Measurements from ENCODE around the gene TLE4.
"Not testable (repeated sequence)": the region's sequence is repeated elsewhere in the genome, so short reads cannot be mapped to it uniquely, and the experiment has no call there.

TLE4 gene

GRCh38 chr9:79571309-79572031 is at the start of gene TLE4:
Gene TLE4, plus strand, starts transcription at chr9:79571965. Its CDS starts 826 bp downstream, at chr9:79572791.
- peak; percentile 98 for DNase-seq (ENCODE audit: low read depth)

GRCh38 chr9:79522793-79523192 is 49.0 kb upstream of the TLE4 start:
- DNase-seq (ENCODE audit: low read depth), result no peak

GRCh38 chr9:79524266-79524665 is 47.5 kb upstream of the TLE4 start:
- DNase-seq (ENCODE audit: low read depth), result no peak

GRCh38 chr9:79526149-79526672 is 45.6 kb upstream of the TLE4 start:
- DNase-seq (ENCODE audit: low read depth), result no peak

- DNase-seq (ENCODE audit: low read depth), result no peak
Observed at GRCh38 chr9:79535534-79535933, 36.2 kb upstream of the TLE4 start.

- no peak for DNase-seq (ENCODE audit: low read depth)
Observed at GRCh38 chr9:79537838-79538237, 33.9 kb upstream of the TLE4 start.

GRCh38 chr9:79542735-79543620 is 28.8 kb upstream of the TLE4 start:
- DNase-seq (ENCODE audit: low read depth), result no peak

- not testable (repeated sequence) for DNase-seq (ENCODE audit: low read depth)
Observed at GRCh38 chr9:79544375-79544774, 27.4 kb upstream of the TLE4 start.

- no peak for DNase-seq (ENCODE audit: low read depth)
Observed at GRCh38 chr9:79551586-79551985, 20.2 kb upstream of the TLE4 start.

GRCh38 chr9:79551994-79552393 is 19.8 kb upstream of the TLE4 start:
- DNase-seq (ENCODE audit: low read depth), result no peak

GRCh38 chr9:79555474-79556089 is 16.2 kb upstream of the TLE4 start:
- no peak for DNase-seq (ENCODE audit: low read depth)

- DNase-seq (ENCODE audit: low read depth), result no peak
Observed at GRCh38 chr9:79559495-79560181, 12.1 kb upstream of the TLE4 start.

GRCh38 chr9:79562749-79563386 is 8.9 kb upstream of the TLE4 start:
- DNase-seq (ENCODE audit: low read depth), result no peak

- DNase-seq (ENCODE audit: low read depth), result no peak
Observed at GRCh38 chr9:79564105-79564504, 7.7 kb upstream of the TLE4 start.

GRCh38 chr9:79565245-79565644 is 6.5 kb upstream of the TLE4 start:
- no peak for DNase-seq (ENCODE audit: low read depth)

GRCh38 chr9:79567671-79568098 is 4.1 kb upstream of the TLE4 start:
- no peak for DNase-seq (ENCODE audit: low read depth)

GRCh38 chr9:79568337-79569101 is 3.2 kb upstream of the TLE4 start:
- DNase-seq (ENCODE audit: low read depth), result no peak

- no peak for DNase-seq (ENCODE audit: low read depth)
Observed at GRCh38 chr9:79569814-79570447, 1.8 kb upstream of the TLE4 start.

GRCh38 chr9:79570448-79571308 is 1.1 kb upstream of the TLE4 start:
- DNase-seq (ENCODE audit: low read depth), result no peak

All from GM04503 (cell line).